OCI-LY7 (cell line): Measurements from ENCODE around the gene SPPL3. TPM values are rescaled to one million over a fixed set of nuclear protein-coding genes. Genes with fewer than 3 reads are reported as not detected.

Experiments
- BruUV-seq: library from RNA; stranded (reverse); fragments of 400-500 nt; replicated peaks from 2 replicates; lab custom pipeline; 2021; lab: Mats Ljungman, UMichigan
- CTCF ChIA-PET: fragments of 300-600 bp; sonication (Branson Sonifier 250); formaldehyde crosslinking; loops from one replicate; lab custom pipeline; 2022; ENCODE audit warnings: antibody characterized with exemption; ENCODE audit not compliant: unreplicated experiment; lab: Charles Lee
- POLR2A ChIA-PET: fragments of 300-600 bp; sonication (Branson Sonifier 250); formaldehyde crosslinking; loops from one replicate; lab custom pipeline; 2022; ENCODE audit warnings: antibody characterized with exemption; lab: Charles Lee
- DNase-seq: peaks from one replicate; pipeline ENCODE4 v3.0.0-alpha.2; 2015; ENCODE audit warnings: low spot score
- H2AFZ ChIP-seq: fragments of 200-600 bp; sonication (generic), shearing (Covaris generic); 2 replicates; pipeline ENCODE4 v1.6.1; 2014; ENCODE audit warnings: mild to moderate bottlenecking, antibody characterized with exemption, low read length, moderate library complexity
- H3K27ac ChIP-seq: fragments of 200-600 bp; sonication (generic); 2 replicates; pipeline ENCODE4 v1.5.1; 2014; ENCODE audit warnings: mixed run types, low read depth, mild to moderate bottlenecking, moderate library complexity, low read length, inconsistent platforms; ENCODE audit not compliant: poor library complexity, severe bottlenecking
- H3K36me3 ChIP-seq: fragments of 200-600 bp; sonication (generic); 2 replicates; pipeline ENCODE4 v1.6.1; 2014; ENCODE audit warnings: mild to moderate bottlenecking, antibody characterized with exemption, low read length, moderate library complexity, mixed read lengths; ENCODE audit not compliant: insufficient read depth
- H3K4me1 ChIP-seq: fragments of 200-600 bp; sonication (generic); 2 replicates; pipeline ENCODE4 v1.5.1; 2014; ENCODE audit warnings: mild to moderate bottlenecking, low read length; ENCODE audit not compliant: insufficient read depth, poor library complexity, severe bottlenecking
- H3K4me2 ChIP-seq: fragments of 200-600 bp; sonication (generic); 2 replicates; pipeline ENCODE4 v1.6.1; 2014; ENCODE audit warnings: mild to moderate bottlenecking, low read length
- H3K4me3 ChIP-seq: fragments of 200-600 bp; sonication (generic); 2 replicates; pipeline ENCODE4 v1.5.1; 2014; ENCODE audit warnings: mild to moderate bottlenecking, low read depth, low read length; ENCODE audit not compliant: poor library complexity, severe bottlenecking
- H3K79me2 ChIP-seq: fragments of 200-600 bp; sonication (generic); 2 replicates; pipeline ENCODE4 v1.6.1; 2016; ENCODE audit warnings: low read depth, mild to moderate bottlenecking, low read length, moderate library complexity, mixed read lengths; ENCODE audit not compliant: insufficient read depth
- H3K9me2 ChIP-seq: fragments of 200-600 bp; sonication (generic); 2 replicates; pipeline ENCODE4 v1.6.1; 2016; ENCODE audit warnings: mild to moderate bottlenecking, low read length, mixed read lengths; ENCODE audit not compliant: insufficient read depth
- H3K9me3 ChIP-seq: fragments of 200-600 bp; sonication (generic); 2 replicates; pipeline ENCODE4 v1.6.1; 2014; ENCODE audit warnings: mild to moderate bottlenecking, mixed run types, low read length, mixed read lengths
- H4K20me1 ChIP-seq: fragments of 200-600 bp; sonication (generic); 2 replicates; pipeline ENCODE4 v1.6.1; 2014; ENCODE audit warnings: mild to moderate bottlenecking, antibody characterized with exemption, low read length, moderate library complexity, mixed read lengths; ENCODE audit not compliant: insufficient read depth
- CTCF ChIP-seq: fragments of 200-600 bp; sonication (generic); conservative IDR thresholded peaks from 2 replicates; pipeline ENCODE4 v1.5.1; 2014; ENCODE audit warnings: mild to moderate bottlenecking, antibody characterized with exemption, low read length, moderate library complexity, mixed read lengths
- EZH2phosphoT487 ChIP-seq: fragments of 200-600 bp; sonication (generic); IDR thresholded peaks from 2 replicates; pipeline ENCODE4 v1.6.1; 2018; ENCODE audit warnings: low read depth, borderline replicate concordance, mild to moderate bottlenecking, mixed run types, antibody characterized with exemption, low read length, moderate library complexity, mixed read lengths
- intact Hi-C: fragments of 100-400 bp; cut with micrococcal nuclease; formaldehyde crosslinking; loops from one replicate; pipeline ENCODE4 v1.10.0; 2022; ENCODE audit not compliant: unreplicated experiment
- total RNA-seq, 2 experiments: library from RNA; depleted of rRNA in 1 of 2; stranded (reverse); fragments of >200 nt in 1 of 2; shearing (Covaris generic) in 1 of 2; gene quantifications; 2 replicates each; pipeline ENCODE4 v1.2.3, GENCODE V29; 2014 to 2022

Gene SPPL3
- total RNA-seq, 2 experiments from 2014 or later = 8.6 to 36.6 TPM

- ChIA-PET POLR2A (interaction anchor here (0.6 to 2.1 kb wide), 7 partner anchors 11 to 1398 kb away, joined by 3 to 9 read pairs (median 3); no protein-coding TSS in a partner anchor), CTCF (no interaction called here)
- no peaks in the 10 kb centered on the region for H3K36me3 ChIP-seq
- intact Hi-C loops = no loop called here
- no peak overlapping the region for H3K4me2 ChIP-seq
- TF ChIP-seq CTCF = no peak
- TF ChIP-seq EZH2phosphoT487 = no peak
- DNase-seq = no peak
- BruUV-seq = no TSS peak
- H3K79me2 ChIP-seq = no peaks in the 10 kb centered on the region
- no peaks in the 10 kb centered on the region for H3K9me3 ChIP-seq
- no peaks in the 10 kb centered on the region for H4K20me1 ChIP-seq
- no peak overlapping the region for H3K27ac ChIP-seq
- H2AFZ ChIP-seq = no peak overlapping the region
- no peaks in the 10 kb centered on the region for H3K4me1 ChIP-seq
- H3K9me2 ChIP-seq = no peaks in the 10 kb centered on the region
- no peak overlapping the region for H3K4me3 ChIP-seq
These were observed 34.3 kb upstream of the SPPL3 start for GRCh38 chr12:120938496-120938895.

GRCh38 chr12:120936197-120936596, 32.0 kb upstream of the SPPL3 start:
- no peak overlapping the region for H3K4me2 ChIP-seq
- CTCF ChIA-PET = no interaction called here
- TF ChIP-seq CTCF (no peak), EZH2phosphoT487 (no peak)
- DNase-seq = no peak
- no peak overlapping the region for H3K4me3 ChIP-seq
- H3K36me3 ChIP-seq = no peaks in the 10 kb centered on the region
- H3K9me2 ChIP-seq = no peaks in the 10 kb centered on the region
- H4K20me1 ChIP-seq = no peaks in the 10 kb centered on the region
- POLR2A ChIA-PET = interaction anchor here (0.9 kb wide), 1 partner anchor 575 kb away, joined by 3 read pairs; no protein-coding TSS in a partner anchor
- no peaks in the 10 kb centered on the region for H3K79me2 ChIP-seq
- no peaks in the 10 kb centered on the region for H3K9me3 ChIP-seq
- intact Hi-C loops = no loop called here
- BruUV-seq = no TSS peak
- H3K27ac ChIP-seq = no peak overlapping the region
- no peaks in the 10 kb centered on the region for H3K4me1 ChIP-seq
- no peak overlapping the region for H2AFZ ChIP-seq

- Histone ChIP-seq H3K4me3 (no peak overlapping the region), H3K79me2 (no peaks in the 10 kb centered on the region), H4K20me1 (no peaks in the 10 kb centered on the region), H3K4me1 (no peaks in the 10 kb centered on the region), H3K9me3 (no peaks in the 10 kb centered on the region), H3K4me2 (no peak overlapping the region), H3K9me2 (no peaks in the 10 kb centered on the region), H3K36me3 (no peaks in the 10 kb centered on the region), H3K27ac (no peak overlapping the region), H2AFZ (no peak overlapping the region)
- ChIA-PET CTCF (interaction anchor here (0.5 kb wide), 1 partner anchor 54 kb away, joined by 4 read pairs; no protein-coding TSS in a partner anchor), POLR2A (interaction anchor here (0.6 to 1.4 kb wide), 6 partner anchors 10 to 468 kb away, joined by 3 to 4 read pairs (median 3); no protein-coding TSS in a partner anchor)
- no peak for DNase-seq
- TF ChIP-seq EZH2phosphoT487 (no peak), CTCF (no peak)
- no TSS peak for BruUV-seq
- intact Hi-C loops = no loop called here
These were observed 29.6 kb upstream of the SPPL3 start for GRCh38 chr12:120933786-120934185.
